Epithelial cell of esophagus (primary cell): ENCODE results near the gene PSPH.

Experiments used
- DNase-seq: peaks from one replicate; pipeline ENCODE4 v3.0.0; 2010; ENCODE audit warnings: low read depth
- H3K4me3 ChIP-seq: 2 replicates; pipeline ENCODE4 v1.5.1; 2011; ENCODE audit warnings: mild to moderate bottlenecking, low read length, control low read depth
- CTCF ChIP-seq: IDR thresholded peaks from 2 replicates; pipeline ENCODE4 v1.5.1; 2011; ENCODE audit warnings: low read depth, mild to moderate bottlenecking, low read length, control low read depth, inconsistent platforms; ENCODE audit not compliant: insufficient read depth; ENCODE audit errors: missing control alignments

Gene PSPH

GRCh38 chr7:56009695-56010094 is 41.5 kb downstream of the PSPH start:
- peak; percentile 20 for TF ChIP-seq CTCF
- no peak overlapping the region for H3K4me3 ChIP-seq
- DNase-seq, result peak; percentile 91

GRCh38 chr7:56007891-56008290 is 43.4 kb downstream of the PSPH start:
- no peak for TF ChIP-seq CTCF
- H3K4me3 ChIP-seq, result no peak overlapping the region
- DNase-seq, result no peak

- TF ChIP-seq CTCF, result no peak
- no peak overlapping the region for H3K4me3 ChIP-seq
- no peak for DNase-seq
Measured at GRCh38 chr7:56007167-56007652, 44.0 kb downstream of the PSPH start.

- no peak for DNase-seq
- TF ChIP-seq CTCF, result no peak
- H3K4me3 ChIP-seq, result no peak overlapping the region
Measured at GRCh38 chr7:56003749-56004148, 47.5 kb downstream of the PSPH start.

GRCh38 chr7:55996856-55997500 is 54.3 kb downstream of the PSPH start:
- TF ChIP-seq CTCF, result no peak
- no peak overlapping the region for H3K4me3 ChIP-seq
- DNase-seq, result no peak

GRCh38 chr7:55992346-55992745 is 58.9 kb downstream of the PSPH start:
- TF ChIP-seq CTCF, result no peak
- no peak overlapping the region for H3K4me3 ChIP-seq

GRCh38 chr7:55983537-55983936 is 67.7 kb downstream of the PSPH start:
- DNase-seq, result peak; percentile 50
- H3K4me3 ChIP-seq, result no peak overlapping the region
- TF ChIP-seq CTCF, result no peak

More at GRCh38 chr7:55992346-55992745, 58.9 kb downstream of the PSPH start:
- DNase-seq, result no peak
